Calu3 (cell line): Measurements from ENCODE around the gene DISP1. TPM values are rescaled to one million over a fixed set of nuclear protein-coding genes. Genes with fewer than 3 reads are reported as not detected.
A peak's percentile ranks its signal among the peaks of the same experiment; 100 is the strongest.

ENCODE experiments used
- Bru-seq: library from RNA; stranded (reverse); fragments of 400-500 nt; gene quantifications from one replicate; lab custom pipeline; 2021; lab: Mats Ljungman, UMichigan
- BruChase-seq, 2 experiments: library from RNA; stranded (reverse); fragments of 400-500 nt; gene quantifications; one replicate each; lab custom pipeline; 2021; lab: Mats Ljungman, UMichigan
- BruUV-seq: library from RNA; stranded (reverse); fragments of 400-500 nt; replicated peaks from 2 replicates; lab custom pipeline; 2021; lab: Mats Ljungman, UMichigan
- CTCF ChIA-PET: fragments of 300-600 bp; sonication (Branson Sonifier 250); formaldehyde crosslinking; loops from one replicate; lab custom pipeline; 2022; ENCODE audit warnings: antibody characterized with exemption; lab: Charles Lee
- DNase-seq: peaks from one replicate; pipeline ENCODE4 v3.0.0; 2022
- H3K27ac Mint-ChIP-seq: one replicate; pipeline ENCODE4 v1.8.0; 2022; ENCODE audit warnings: mixed read lengths; ENCODE audit not compliant: unreplicated experiment
- H3K27me3 Mint-ChIP-seq: one replicate; pipeline ENCODE4 v1.8.0; 2022; ENCODE audit warnings: mixed read lengths; ENCODE audit not compliant: unreplicated experiment
- H3K36me3 Mint-ChIP-seq: one replicate; pipeline ENCODE4 v1.8.0; 2022; ENCODE audit warnings: mild to moderate bottlenecking, moderate library complexity, mixed read lengths; ENCODE audit not compliant: insufficient read depth, unreplicated experiment
- H3K4me1 Mint-ChIP-seq: one replicate; pipeline ENCODE4 v1.8.0; 2022; ENCODE audit warnings: mild to moderate bottlenecking, low read depth, mixed read lengths; ENCODE audit not compliant: unreplicated experiment
- H3K4me3 Mint-ChIP-seq: one replicate; pipeline ENCODE4 v1.8.0; 2022; ENCODE audit warnings: mild to moderate bottlenecking, low read depth, moderate library complexity, mixed read lengths; ENCODE audit not compliant: unreplicated experiment
- H3K9me3 Mint-ChIP-seq: one replicate; pipeline ENCODE4 v1.8.0; 2022; ENCODE audit warnings: low read depth, mixed read lengths; ENCODE audit not compliant: unreplicated experiment
- CTCF ChIP-seq: fragments of 200-600 bp; IDR thresholded peaks from one replicate; pipeline ENCODE4 v1.8.0; 2022; ENCODE audit warnings: antibody characterized with exemption; ENCODE audit not compliant: unreplicated experiment
- intact Hi-C: fragments of 100-400 bp; cut with micrococcal nuclease; formaldehyde crosslinking; loops from one replicate; pipeline ENCODE4 v1.10.0; 2022; ENCODE audit not compliant: unreplicated experiment
- long read RNA-seq: library from polyadenylated mRNA; stranded (forward); transcript quantifications from one replicate; pipeline ENCODE4 v2.0.0, GENCODE V29; 2022
- total RNA-seq: library from RNA; stranded (reverse); gene quantifications from 2 replicates; pipeline ENCODE4 v1.2.3, GENCODE V29; 2022

Gene DISP1
- total RNA-seq, result 2.9 and 4.2 TPM in 2 replicates
- Bru-seq, nascent RNA, result percentile 50 among the genes with signal in this experiment
- BruChase-seq, experiment 1, labeled RNA remaining after a 6-hour chase, result percentile 46 among the genes with signal in this experiment
- BruChase-seq, experiment 2, labeled RNA remaining after a 2-hour chase, result percentile 50 among the genes with signal in this experiment
- long read RNA-seq, partial matches to known transcripts, result 1 of 2 reads
- long read RNA-seq, other reads (novel, unspliced or antisense), result 1 of 2 reads

GRCh38 chr1:222814536-222815439 lies at the start of gene DISP1:
Gene DISP1 (plus strand): TSS chr1:222815039. CDS start chr1:222942824, 127,785 bp downstream.
- intact Hi-C loops, result no loop called here
- peaks cover 19% of the 10 kb centered on the region for H3K36me3 Mint-ChIP-seq
- TF ChIP-seq CTCF, result no peak
- H3K27me3 Mint-ChIP-seq, result no peaks in the 10 kb centered on the region
- peaks cover 25% of the 10 kb centered on the region for H3K4me1 Mint-ChIP-seq
- peak within 1 kb of the TSS; percentile 80 for H3K27ac Mint-ChIP-seq
- H3K4me3 Mint-ChIP-seq, result peak within 1 kb of the TSS; percentile 99
- DNase-seq, result peak; percentile 81
- no peaks in the 10 kb centered on the region for H3K9me3 Mint-ChIP-seq
- no TSS peak for BruUV-seq
- CTCF ChIA-PET, result no interaction called here

- no peaks in the 10 kb centered on the region for H3K36me3 Mint-ChIP-seq
- H3K27ac Mint-ChIP-seq, result no peak overlapping the region
- no peak overlapping the region for H3K4me3 Mint-ChIP-seq
- peaks cover 3% of the 10 kb centered on the region for H3K9me3 Mint-ChIP-seq
- H3K4me1 Mint-ChIP-seq, result peaks cover 10% of the 10 kb centered on the region
- H3K27me3 Mint-ChIP-seq, result peaks cover 13% of the 10 kb centered on the region
- no peak for TF ChIP-seq CTCF
- BruUV-seq, result no TSS peak
- DNase-seq, result no peak
- CTCF ChIA-PET, result no interaction called here
- intact Hi-C loops, result no loop called here
Observed at GRCh38 chr1:222767152-222767571, 47.7 kb upstream of the DISP1 start.

GRCh38 chr1:222768592-222768991 lies 46.2 kb upstream of the DISP1 start:
- TF ChIP-seq CTCF, result no peak
- H3K36me3 Mint-ChIP-seq, result no peaks in the 10 kb centered on the region
- no peak overlapping the region for H3K27ac Mint-ChIP-seq
- CTCF ChIA-PET, result no interaction called here
- peaks cover 10% of the 10 kb centered on the region for H3K4me1 Mint-ChIP-seq
- H3K9me3 Mint-ChIP-seq, result peaks cover 3% of the 10 kb centered on the region
- DNase-seq, result no peak
- no TSS peak for BruUV-seq
- H3K4me3 Mint-ChIP-seq, result no peak overlapping the region
- intact Hi-C loops, result no loop called here
- peaks cover 13% of the 10 kb centered on the region for H3K27me3 Mint-ChIP-seq

GRCh38 chr1:222769181-222769580 lies 45.7 kb upstream of the DISP1 start:
- no TSS peak for BruUV-seq
- peaks cover 10% of the 10 kb centered on the region for H3K4me1 Mint-ChIP-seq
- no peak overlapping the region for H3K27ac Mint-ChIP-seq
- peaks cover 2% of the 10 kb centered on the region for H3K9me3 Mint-ChIP-seq
- no peak for DNase-seq
- no peaks in the 10 kb centered on the region for H3K36me3 Mint-ChIP-seq
- H3K4me3 Mint-ChIP-seq, result no peak overlapping the region
- TF ChIP-seq CTCF, result peak; percentile 33
- H3K27me3 Mint-ChIP-seq, result peaks cover 7% of the 10 kb centered on the region
- intact Hi-C loops, result no loop called here
- CTCF ChIA-PET, result no interaction called here
